GM21360 (cell line): Measurements from ENCODE around the gene ACBD3.
"Not testable (repeated sequence)": the region's sequence is repeated elsewhere in the genome, so short reads cannot be mapped to it uniquely, and the experiment has no call there.

Source experiments
- ATAC-seq: cut with Tn5 transposase; IDR thresholded peaks from one replicate; pipeline ENCODE4 v1.9.1; 2021; ENCODE audit warnings: mild to moderate bottlenecking, moderate library complexity; ENCODE audit not compliant: unreplicated experiment

The ACBD3 gene

GRCh38 chr1:226186124-226187018, at the start of gene ACBD3:
Gene ACBD3 (minus strand): TSS chr1:226186741. CDS start chr1:226186675, 66 bp downstream.
- ATAC-seq, result peak; percentile 86

- no peak for ATAC-seq
Observed at GRCh38 chr1:226233806-226234205, 47.3 kb upstream of the ACBD3 start.

GRCh38 chr1:226233293-226233692, 46.8 kb upstream of the ACBD3 start:
- ATAC-seq, result no peak

- ATAC-seq, result no peak
Observed at GRCh38 chr1:226226601-226227000, 40.1 kb upstream of the ACBD3 start.

GRCh38 chr1:226223786-226224244, 37.3 kb upstream of the ACBD3 start:
- ATAC-seq, result peak; percentile 70

GRCh38 chr1:226223157-226223785, 36.7 kb upstream of the ACBD3 start, which contains the start of gene MIXL1:
Gene MIXL1 (plus strand): TSS chr1:226223664. CDS start chr1:226223682, 18 bp downstream.
- ATAC-seq, result peak; percentile 34

GRCh38 chr1:226222686-226223085, 36.1 kb upstream of the ACBD3 start:
- no peak for ATAC-seq

GRCh38 chr1:226220473-226221189, 34.1 kb upstream of the ACBD3 start:
- no peak for ATAC-seq

GRCh38 chr1:226217273-226217672, 30.7 kb upstream of the ACBD3 start:
- no peak for ATAC-seq

- ATAC-seq, result no peak
Observed at GRCh38 chr1:226216056-226216455, 29.5 kb upstream of the ACBD3 start.

GRCh38 chr1:226215239-226215638, 28.7 kb upstream of the ACBD3 start:
- no peak for ATAC-seq

GRCh38 chr1:226212545-226212944, 26.0 kb upstream of the ACBD3 start:
- ATAC-seq, result no peak

- no peak for ATAC-seq
Observed at GRCh38 chr1:226211181-226211821, 24.8 kb upstream of the ACBD3 start.

GRCh38 chr1:226210571-226211176, 24.1 kb upstream of the ACBD3 start:
- no peak for ATAC-seq

- no peak for ATAC-seq
Observed at GRCh38 chr1:226209307-226210059, 22.9 kb upstream of the ACBD3 start.

GRCh38 chr1:226207048-226207447, 20.5 kb upstream of the ACBD3 start:
- ATAC-seq, result no peak

- ATAC-seq, result no peak
Observed at GRCh38 chr1:226204198-226204597, 17.7 kb upstream of the ACBD3 start.

- no peak for ATAC-seq
Observed at GRCh38 chr1:226203655-226204054, 17.1 kb upstream of the ACBD3 start.

GRCh38 chr1:226203240-226203639, 16.7 kb upstream of the ACBD3 start:
- no peak for ATAC-seq

- ATAC-seq, result not testable (repeated sequence)
Observed at GRCh38 chr1:226202666-226203065, 16.1 kb upstream of the ACBD3 start.
